Karpas-422 (cell line): ENCODE measurements around the gene VRK3. TPM values are rescaled to one million over a fixed set of nuclear protein-coding genes. Genes with fewer than 3 reads are reported as not detected.

Experiments used
- DNase-seq: peaks from one replicate; pipeline ENCODE4 v3.0.0-alpha.2; 2015
- H2AFZ ChIP-seq: fragments of 200-600 bp; sonication (generic); 2 replicates; pipeline ENCODE4 v1.6.1; 2014; ENCODE audit warnings: antibody characterized with exemption, low read length, mixed read lengths
- H3K27ac ChIP-seq: fragments of 200-600 bp; sonication (generic); 2 replicates; pipeline ENCODE4 v1.5.1; 2014; ENCODE audit warnings: mild to moderate bottlenecking, low read length, moderate library complexity
- H3K27me3 ChIP-seq: fragments of 200-600 bp; sonication (generic); 2 replicates; pipeline ENCODE4 v1.6.1; 2014; ENCODE audit warnings: low read length, mixed read lengths
- H3K36me3 ChIP-seq: fragments of 200-600 bp; sonication (generic); 2 replicates; pipeline ENCODE4 v1.6.1; 2014; ENCODE audit warnings: low read length, mixed read lengths; ENCODE audit not compliant: insufficient read depth
- H3K4me1 ChIP-seq: fragments of 200-600 bp; sonication (generic); 2 replicates; pipeline ENCODE4 v1.6.1; 2014; ENCODE audit warnings: mild to moderate bottlenecking, low read length, mixed read lengths
- H3K4me2 ChIP-seq: fragments of 200-600 bp; sonication (generic); 2 replicates; pipeline ENCODE4 v1.6.1; 2014; ENCODE audit warnings: low read length, low read depth, mild to moderate bottlenecking; ENCODE audit not compliant: poor library complexity, severe bottlenecking
- H3K4me3 ChIP-seq: fragments of 200-600 bp; sonication (generic); 2 replicates; pipeline ENCODE4 v1.5.1; 2014; ENCODE audit warnings: mild to moderate bottlenecking, antibody characterized with exemption, low read length, mixed read lengths
- H3K79me2 ChIP-seq: fragments of 200-600 bp; sonication (generic); 2 replicates; pipeline ENCODE4 v1.6.1; 2014; ENCODE audit warnings: mild to moderate bottlenecking, low read length, mixed read lengths
- H3K9ac ChIP-seq: fragments of 200-600 bp; sonication (generic); 2 replicates; pipeline ENCODE4 v1.6.0; 2014; ENCODE audit warnings: low read length
- H3K9me2 ChIP-seq: fragments of 200-600 bp; sonication (generic), shearing (Covaris generic); replicated peaks from 2 replicates; pipeline ENCODE4 v1.6.0; 2014; ENCODE audit warnings: mild to moderate bottlenecking, low read length, moderate library complexity; ENCODE audit not compliant: insufficient read depth
- H3K9me3 ChIP-seq: fragments of 300-700, 200-600 bp; sonication (generic); 2 replicates; pipeline ENCODE4 v1.6.1; 2014; ENCODE audit warnings: low read length, mixed read lengths
- H4K20me1 ChIP-seq: fragments of 200-600 bp; sonication (generic); 2 replicates; pipeline ENCODE4 v1.6.1; 2014; ENCODE audit warnings: mild to moderate bottlenecking, antibody characterized with exemption, low read length, low read depth; ENCODE audit not compliant: insufficient read depth
- total RNA-seq: library from RNA; depleted of rRNA; stranded (reverse); fragments of >200 nt; shearing (Covaris generic); gene quantifications from 2 replicates; pipeline ENCODE4 v1.2.3, GENCODE V29; 2014; ENCODE audit warnings: low replicate concordance

The VRK3 gene
- total RNA-seq, 1 experiment from 2014 or later = 75.9 TPM

- Histone ChIP-seq H3K27ac (no peak overlapping the region), H3K27me3 (no peaks in the 10 kb centered on the region), H3K79me2 (no peaks in the 10 kb centered on the region), H3K9ac (no peak overlapping the region), H3K9me2 (no peaks in the 10 kb centered on the region), H3K4me3 (no peak overlapping the region), H4K20me1 (peaks cover 8% of the 10 kb centered on the region; the same call in 1 of the 2 replicates), H3K36me3 (peaks cover 20% of the 10 kb centered on the region), H3K9me3 (no peaks in the 10 kb centered on the region), H2AFZ (no peak overlapping the region), H3K4me1 (no peaks in the 10 kb centered on the region), H3K4me2 (no peak overlapping the region)
- DNase-seq = no peak
Measured at GRCh38 chr19:50003810-50004419, 21.3 kb downstream of the VRK3 start.

DNA sequence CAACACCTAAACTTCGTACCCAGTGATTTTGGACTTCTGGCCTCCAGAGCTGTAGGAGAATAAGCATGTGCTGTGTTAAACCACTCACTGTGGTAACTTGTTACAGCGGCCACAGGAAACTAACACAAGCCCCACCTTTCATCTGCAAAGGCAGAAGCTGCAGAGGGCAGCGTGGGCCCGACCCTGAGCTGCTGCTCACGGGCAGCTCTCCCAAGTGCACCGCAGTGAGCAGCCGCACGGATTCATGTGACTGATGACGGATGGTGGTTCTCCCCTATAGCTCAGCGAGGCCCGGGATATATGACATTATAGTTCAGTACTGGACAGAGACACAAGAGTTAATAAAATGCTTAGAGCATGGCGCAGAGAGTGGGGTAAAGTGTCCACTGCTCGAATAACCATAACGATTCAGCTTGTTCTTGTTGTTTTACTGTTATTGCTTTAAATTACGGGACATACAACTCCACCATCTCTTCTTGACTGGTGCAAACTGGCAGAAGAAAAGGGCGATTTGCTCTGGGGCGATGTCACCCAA lies 21.9 kb downstream of the VRK3 start:
- Histone ChIP-seq H3K27me3 (no peaks in the 10 kb centered on the region), H2AFZ (no peak overlapping the region), H3K9me2 (no peaks in the 10 kb centered on the region), H3K27ac (no peak overlapping the region), H4K20me1 (peaks cover 8% of the 10 kb centered on the region; the same call in 1 of the 2 replicates), H3K4me1 (no peaks in the 10 kb centered on the region), H3K9me3 (no peaks in the 10 kb centered on the region), H3K9ac (no peak overlapping the region), H3K36me3 (peaks cover 21% of the 10 kb centered on the region), H3K79me2 (no peaks in the 10 kb centered on the region), H3K4me3 (no peak overlapping the region), H3K4me2 (no peak overlapping the region)
- no peak for DNase-seq

DNA sequence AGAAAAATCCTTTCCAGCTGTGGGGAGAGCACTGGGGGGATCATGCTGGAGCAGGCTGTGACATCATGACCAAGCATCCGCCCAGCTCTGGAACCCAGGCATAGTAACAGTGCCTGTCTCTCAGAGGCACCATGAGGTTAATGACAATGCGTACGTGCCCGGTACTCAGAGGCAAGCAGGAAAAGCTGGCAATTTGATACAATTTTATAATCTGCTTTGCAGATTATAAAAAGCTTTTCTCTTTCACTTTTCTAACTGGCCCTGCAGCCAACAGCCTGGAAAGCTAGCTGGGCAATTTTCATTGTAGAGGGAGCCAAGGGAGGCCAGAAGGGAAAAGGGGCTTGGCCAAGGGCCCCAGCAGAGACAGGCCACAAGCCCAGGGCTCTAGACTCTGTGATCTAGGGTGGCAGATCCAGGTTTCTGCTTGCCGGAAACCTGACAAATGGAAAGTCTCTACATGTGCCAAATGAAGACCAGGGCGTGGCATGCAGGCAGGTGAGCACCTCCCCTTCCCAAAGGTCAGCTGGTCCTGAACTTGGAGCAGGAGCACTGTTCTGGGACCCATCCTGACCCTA lies 22.7 kb downstream of the VRK3 start:
- no peaks in the 10 kb centered on the region for H3K4me1 ChIP-seq
- no peaks in the 10 kb centered on the region for H3K27me3 ChIP-seq
- no peak for DNase-seq
- H3K79me2 ChIP-seq = no peaks in the 10 kb centered on the region
- no peak overlapping the region for H2AFZ ChIP-seq
- no peak overlapping the region for H3K4me2 ChIP-seq
- H3K9me2 ChIP-seq = no peaks in the 10 kb centered on the region
- H4K20me1 ChIP-seq = peaks cover 8% of the 10 kb centered on the region; the same call in 1 of the 2 replicates
- no peak overlapping the region for H3K9ac ChIP-seq
- no peaks in the 10 kb centered on the region for H3K9me3 ChIP-seq
- H3K4me3 ChIP-seq = no peak overlapping the region
- H3K36me3 ChIP-seq = peaks cover 20% of the 10 kb centered on the region
- no peak overlapping the region for H3K27ac ChIP-seq

DNA sequence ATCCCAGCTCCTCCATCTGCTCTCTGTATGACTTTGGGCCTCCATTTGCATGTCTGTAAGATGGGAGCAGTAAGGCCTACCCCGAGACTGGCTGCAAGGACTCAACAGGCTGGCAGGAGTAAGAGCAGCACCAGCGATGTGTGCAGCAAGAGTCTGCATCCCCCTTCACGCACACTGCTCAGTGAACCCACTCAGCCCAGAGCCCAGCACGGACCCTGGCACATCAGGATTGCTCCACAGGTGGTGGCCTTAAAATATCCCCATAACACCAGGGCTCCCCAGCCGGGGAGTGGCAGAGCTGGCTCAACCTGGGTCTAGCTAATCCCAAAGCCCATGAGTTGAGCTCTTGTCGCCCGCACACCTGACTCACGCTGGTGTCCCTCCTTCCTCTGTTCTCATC lies 23.4 kb downstream of the VRK3 start:
- DNase-seq = no peak
- no peaks in the 10 kb centered on the region for H3K79me2 ChIP-seq
- H3K27me3 ChIP-seq = no peaks in the 10 kb centered on the region
- no peaks in the 10 kb centered on the region for H3K9me3 ChIP-seq
- H3K36me3 ChIP-seq = peaks cover 13% of the 10 kb centered on the region
- H3K9ac ChIP-seq = no peak overlapping the region
- H3K4me1 ChIP-seq = no peaks in the 10 kb centered on the region
- H3K4me3 ChIP-seq = no peak overlapping the region
- no peak overlapping the region for H2AFZ ChIP-seq
- H4K20me1 ChIP-seq = peaks cover 8% of the 10 kb centered on the region; the same call in 1 of the 2 replicates
- H3K9me2 ChIP-seq = no peaks in the 10 kb centered on the region
- no peak overlapping the region for H3K4me2 ChIP-seq
- H3K27ac ChIP-seq = no peak overlapping the region

DNA sequence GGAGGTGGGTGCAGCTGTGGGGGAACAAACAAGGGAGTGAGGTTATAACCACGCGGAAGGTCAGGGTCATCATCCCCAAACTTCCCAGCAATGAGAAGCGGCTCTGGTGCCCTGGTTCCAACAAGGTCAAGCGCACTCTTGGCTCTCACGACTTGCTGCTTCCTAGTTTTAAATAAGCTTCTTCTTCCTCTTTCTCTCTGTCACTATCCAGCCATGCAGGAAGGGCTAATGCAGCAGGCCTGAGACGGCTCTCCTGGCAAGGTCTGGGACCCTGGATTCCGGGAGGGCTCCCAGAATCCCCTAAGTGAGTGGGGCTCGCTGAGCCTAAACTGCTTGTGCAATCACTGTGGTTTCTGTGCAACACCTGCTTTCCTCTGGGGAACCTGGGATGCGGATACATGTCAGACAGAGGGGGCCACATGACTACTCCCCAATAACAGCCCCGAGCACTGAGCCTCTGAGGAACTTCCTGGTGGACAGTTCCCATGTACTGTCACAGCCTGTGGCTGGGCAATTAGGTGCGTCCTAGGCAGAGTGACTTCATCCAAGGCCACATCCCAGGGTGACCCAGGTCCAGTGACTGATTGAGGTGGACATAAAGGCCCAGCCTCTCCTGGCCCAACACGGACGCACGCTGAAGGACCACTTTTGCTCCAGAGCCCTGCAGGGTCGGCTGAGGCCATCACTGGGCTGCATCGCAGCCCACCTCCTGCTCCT lies 24.2 kb downstream of the VRK3 start:
- Histone ChIP-seq H3K27ac (no peak overlapping the region), H3K27me3 (no peaks in the 10 kb centered on the region), H4K20me1 (peaks cover 8% of the 10 kb centered on the region; the same call in 1 of the 2 replicates), H3K4me1 (no peaks in the 10 kb centered on the region), H3K79me2 (no peaks in the 10 kb centered on the region), H3K9me3 (no peaks in the 10 kb centered on the region), H3K9me2 (no peaks in the 10 kb centered on the region), H3K4me3 (no peak overlapping the region), H3K4me2 (no peak overlapping the region), H3K9ac (no peak overlapping the region), H2AFZ (no peak overlapping the region), H3K36me3 (peaks cover 12% of the 10 kb centered on the region; the same call in 1 of the 2 replicates)
- no peak for DNase-seq

DNA sequence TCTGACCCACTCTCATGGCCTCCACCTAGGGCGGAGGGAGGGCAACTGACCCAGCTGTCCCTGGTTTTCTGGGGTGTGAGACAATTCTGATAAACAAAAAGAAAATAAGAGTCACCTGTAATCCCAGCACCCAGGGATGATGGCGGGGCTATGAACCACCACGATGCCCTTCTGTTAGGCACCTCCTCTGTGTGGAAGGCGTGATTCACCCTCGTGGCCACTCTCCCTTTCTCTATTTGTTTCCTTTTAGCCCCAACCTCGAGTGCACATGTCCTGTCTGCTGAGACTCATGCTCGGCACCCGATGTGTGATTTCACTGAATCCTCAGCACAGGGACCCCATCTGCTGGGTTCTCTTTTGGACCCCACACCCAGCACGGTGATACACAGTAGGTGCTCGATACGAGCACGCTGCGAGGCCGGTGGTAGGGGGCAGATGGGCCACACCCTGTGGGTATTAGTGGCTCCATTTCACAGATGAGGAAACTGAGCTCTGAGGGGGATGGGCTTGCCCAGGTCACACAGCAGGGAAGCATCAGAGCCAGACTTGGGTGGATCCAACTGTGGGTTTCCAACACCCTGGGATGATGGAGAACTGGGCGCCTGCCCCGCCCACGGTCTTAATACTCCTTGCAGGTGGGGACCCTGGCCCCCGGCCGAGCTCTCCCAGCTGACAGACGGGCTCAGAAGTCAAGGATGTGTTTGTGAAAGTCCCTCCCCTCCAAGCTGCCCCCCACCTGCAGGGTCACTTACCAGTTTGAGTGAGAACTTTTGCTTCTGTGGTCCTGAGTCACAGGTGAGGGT lies 24.9 kb downstream of the VRK3 start:
- no peaks in the 10 kb centered on the region for H3K4me1 ChIP-seq
- peaks cover 8% of the 10 kb centered on the region; the same call in 1 of the 2 replicates for H4K20me1 ChIP-seq
- H3K4me2 ChIP-seq = no peak overlapping the region
- no peak overlapping the region for H3K27ac ChIP-seq
- no peak overlapping the region for H3K4me3 ChIP-seq
- peaks cover 12% of the 10 kb centered on the region; the same call in 1 of the 2 replicates for H3K36me3 ChIP-seq
- H3K9me2 ChIP-seq = no peaks in the 10 kb centered on the region
- no peak overlapping the region for H2AFZ ChIP-seq
- no peaks in the 10 kb centered on the region for H3K79me2 ChIP-seq
- H3K9me3 ChIP-seq = no peaks in the 10 kb centered on the region
- H3K27me3 ChIP-seq = no peaks in the 10 kb centered on the region
- H3K9ac ChIP-seq = no peak overlapping the region
- DNase-seq = no peak

DNA sequence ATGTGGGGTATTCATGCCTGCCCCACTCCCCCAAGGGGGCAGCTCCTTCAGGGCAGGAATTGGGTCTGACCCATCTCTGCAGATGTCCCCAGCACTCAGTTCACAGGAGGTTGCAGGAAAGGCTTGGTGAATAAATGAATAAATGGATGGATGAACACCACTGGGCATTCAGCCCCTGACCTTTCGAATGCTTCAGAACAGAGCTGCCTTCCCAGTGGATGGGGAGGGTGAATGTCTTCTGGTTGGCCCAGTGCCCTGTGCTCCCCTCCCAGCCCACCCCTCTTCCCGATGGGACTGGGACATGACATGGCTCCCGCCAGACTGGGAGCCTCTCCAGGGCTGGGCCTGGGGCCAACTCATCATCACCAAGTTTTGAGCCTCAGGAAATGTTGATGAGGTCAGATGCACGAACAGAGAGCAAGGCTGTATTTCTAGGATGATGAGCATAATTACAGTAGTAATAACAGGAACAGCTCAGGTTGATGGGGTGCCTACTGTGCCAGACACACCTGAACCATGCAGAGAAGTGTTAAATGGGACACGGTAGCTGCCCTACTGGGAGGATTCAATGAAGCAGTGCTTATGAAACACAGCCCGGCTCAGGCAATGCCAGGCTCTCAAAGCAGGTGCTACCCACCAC lies 25.7 kb downstream of the VRK3 start:
- 0 out of 2 replicates have a peak, but pooled peaks cover 8% of the 10 kb centered on the region for H4K20me1 ChIP-seq

More for the DNA sequence above, 25.7 kb downstream of the VRK3 start:
- no peak overlapping the region for H3K9ac ChIP-seq
- no peaks in the 10 kb centered on the region for H3K9me2 ChIP-seq
- H3K27ac ChIP-seq = no peak overlapping the region
- no peaks in the 10 kb centered on the region for H3K79me2 ChIP-seq
- H3K36me3 ChIP-seq = peaks cover 14% of the 10 kb centered on the region; the same call in 1 of the 2 replicates
- no peak overlapping the region for H3K4me2 ChIP-seq
- DNase-seq = no peak
- H3K9me3 ChIP-seq = no peaks in the 10 kb centered on the region
- H2AFZ ChIP-seq = no peak overlapping the region
- no peaks in the 10 kb centered on the region for H3K27me3 ChIP-seq
- no peaks in the 10 kb centered on the region for H3K4me1 ChIP-seq
- H3K4me3 ChIP-seq = no peak overlapping the region
